OCI-LY7 (cell line): Measurements from ENCODE around the gene ZNF280A. TPM values are rescaled to one million over a fixed set of nuclear protein-coding genes. Genes with fewer than 3 reads are reported as not detected.
"Not testable (repeated sequence)": the region's sequence is repeated elsewhere in the genome, so short reads cannot be mapped to it uniquely, and the experiment has no call there.

ENCODE experiments used
- BruUV-seq: library from RNA; stranded (reverse); fragments of 400-500 nt; replicated peaks from 2 replicates; lab custom pipeline; 2021; lab: Mats Ljungman, UMichigan
- CTCF ChIA-PET: fragments of 300-600 bp; sonication (Branson Sonifier 250); formaldehyde crosslinking; loops from one replicate; lab custom pipeline; 2022; ENCODE audit warnings: antibody characterized with exemption; ENCODE audit not compliant: unreplicated experiment; lab: Charles Lee
- POLR2A ChIA-PET: fragments of 300-600 bp; sonication (Branson Sonifier 250); formaldehyde crosslinking; loops from one replicate; lab custom pipeline; 2022; ENCODE audit warnings: antibody characterized with exemption; lab: Charles Lee
- DNase-seq: peaks from one replicate; pipeline ENCODE4 v3.0.0-alpha.2; 2015; ENCODE audit warnings: low spot score
- H2AFZ ChIP-seq: fragments of 200-600 bp; sonication (generic), shearing (Covaris generic); 2 replicates; pipeline ENCODE4 v1.6.1; 2014; ENCODE audit warnings: mild to moderate bottlenecking, antibody characterized with exemption, low read length, moderate library complexity
- H3K27ac ChIP-seq: fragments of 200-600 bp; sonication (generic); 2 replicates; pipeline ENCODE4 v1.5.1; 2014; ENCODE audit warnings: mixed run types, low read depth, mild to moderate bottlenecking, moderate library complexity, low read length, inconsistent platforms; ENCODE audit not compliant: poor library complexity, severe bottlenecking
- H3K36me3 ChIP-seq: fragments of 200-600 bp; sonication (generic); 2 replicates; pipeline ENCODE4 v1.6.1; 2014; ENCODE audit warnings: mild to moderate bottlenecking, antibody characterized with exemption, low read length, moderate library complexity, mixed read lengths; ENCODE audit not compliant: insufficient read depth
- H3K4me1 ChIP-seq: fragments of 200-600 bp; sonication (generic); 2 replicates; pipeline ENCODE4 v1.5.1; 2014; ENCODE audit warnings: mild to moderate bottlenecking, low read length; ENCODE audit not compliant: insufficient read depth, poor library complexity, severe bottlenecking
- H3K4me2 ChIP-seq: fragments of 200-600 bp; sonication (generic); 2 replicates; pipeline ENCODE4 v1.6.1; 2014; ENCODE audit warnings: mild to moderate bottlenecking, low read length
- H3K4me3 ChIP-seq: fragments of 200-600 bp; sonication (generic); 2 replicates; pipeline ENCODE4 v1.5.1; 2014; ENCODE audit warnings: mild to moderate bottlenecking, low read depth, low read length; ENCODE audit not compliant: poor library complexity, severe bottlenecking
- H3K79me2 ChIP-seq: fragments of 200-600 bp; sonication (generic); 2 replicates; pipeline ENCODE4 v1.6.1; 2016; ENCODE audit warnings: low read depth, mild to moderate bottlenecking, low read length, moderate library complexity, mixed read lengths; ENCODE audit not compliant: insufficient read depth
- H3K9me2 ChIP-seq: fragments of 200-600 bp; sonication (generic); 2 replicates; pipeline ENCODE4 v1.6.1; 2016; ENCODE audit warnings: mild to moderate bottlenecking, low read length, mixed read lengths; ENCODE audit not compliant: insufficient read depth
- H3K9me3 ChIP-seq: fragments of 200-600 bp; sonication (generic); 2 replicates; pipeline ENCODE4 v1.6.1; 2014; ENCODE audit warnings: mild to moderate bottlenecking, mixed run types, low read length, mixed read lengths
- H4K20me1 ChIP-seq: fragments of 200-600 bp; sonication (generic); 2 replicates; pipeline ENCODE4 v1.6.1; 2014; ENCODE audit warnings: mild to moderate bottlenecking, antibody characterized with exemption, low read length, moderate library complexity, mixed read lengths; ENCODE audit not compliant: insufficient read depth
- CTCF ChIP-seq: fragments of 200-600 bp; sonication (generic); conservative IDR thresholded peaks from 2 replicates; pipeline ENCODE4 v1.5.1; 2014; ENCODE audit warnings: mild to moderate bottlenecking, antibody characterized with exemption, low read length, moderate library complexity, mixed read lengths
- EZH2phosphoT487 ChIP-seq: fragments of 200-600 bp; sonication (generic); IDR thresholded peaks from 2 replicates; pipeline ENCODE4 v1.6.1; 2018; ENCODE audit warnings: low read depth, borderline replicate concordance, mild to moderate bottlenecking, mixed run types, antibody characterized with exemption, low read length, moderate library complexity, mixed read lengths
- intact Hi-C: fragments of 100-400 bp; cut with micrococcal nuclease; formaldehyde crosslinking; loops from one replicate; pipeline ENCODE4 v1.10.0; 2022; ENCODE audit not compliant: unreplicated experiment
- total RNA-seq, 2 experiments: library from RNA; depleted of rRNA in 1 of 2; stranded (reverse); fragments of >200 nt in 1 of 2; shearing (Covaris generic) in 1 of 2; gene quantifications; 2 replicates each; pipeline ENCODE4 v1.2.3, GENCODE V29; 2014 to 2022

ZNF280A gene
- total RNA-seq, 2 experiments from 2014 or later: not detected

GRCh38 chr22:22533417-22533816, 13.3 kb upstream of the ZNF280A start:
- Histone ChIP-seq H4K20me1 (no peaks in the 10 kb centered on the region), H3K4me1 (no peaks in the 10 kb centered on the region), H3K27ac (no peak overlapping the region), H3K79me2 (no peaks in the 10 kb centered on the region), H3K9me2 (no peaks in the 10 kb centered on the region), H3K4me3 (no peak overlapping the region), H3K9me3 (no peaks in the 10 kb centered on the region), H3K36me3 (no peaks in the 10 kb centered on the region), H3K4me2 (no peak overlapping the region), H2AFZ (no peak overlapping the region)
- CTCF ChIA-PET: no interaction called here
- no peak for TF ChIP-seq EZH2phosphoT487
- TF ChIP-seq CTCF: no peak
- POLR2A ChIA-PET: no interaction called here
- intact Hi-C loops: no loop called here
- DNase-seq: no peak
- no TSS peak for BruUV-seq

- H2AFZ ChIP-seq, H3K27ac ChIP-seq, H3K9me2 ChIP-seq, BruUV-seq, H3K36me3 ChIP-seq, POLR2A ChIA-PET, H3K79me2 ChIP-seq, H3K4me3 ChIP-seq, DNase-seq, H3K4me2 ChIP-seq, H3K9me3 ChIP-seq, intact Hi-C loops, H3K4me1 ChIP-seq, CTCF ChIA-PET, H4K20me1 ChIP-seq: not testable (repeated sequence)
These were observed 12.5 kb upstream of the ZNF280A start for GRCh38 chr22:22532547-22533071.

GRCh38 chr22:22531770-22532546, 11.9 kb upstream of the ZNF280A start:
- CTCF ChIA-PET: no interaction called here
- no TSS peak for BruUV-seq

More at GRCh38 chr22:22531770-22532546, 11.9 kb upstream of the ZNF280A start:
- intact Hi-C loops: no loop called here
- POLR2A ChIA-PET: no interaction called here
- Histone ChIP-seq H2AFZ (no peak overlapping the region), H4K20me1 (no peaks in the 10 kb centered on the region), H3K9me2 (no peaks in the 10 kb centered on the region), H3K36me3 (no peaks in the 10 kb centered on the region), H3K4me2 (no peak overlapping the region), H3K4me3 (no peak overlapping the region), H3K27ac (no peak overlapping the region), H3K4me1 (no peaks in the 10 kb centered on the region), H3K9me3 (no peaks in the 10 kb centered on the region), H3K79me2 (no peaks in the 10 kb centered on the region)
- DNase-seq: no peak
- TF ChIP-seq EZH2phosphoT487: no peak
- TF ChIP-seq CTCF: no peak
